Transverse colon (tissue), 4 donors: ENCODE data around the gene CACNA1G.

Experiments used
- EP300 ChIP-seq: sonication (generic); formaldehyde crosslinking; IDR thresholded peaks from one replicate; pipeline ENCODE4 v1.6.1; 2017; ENCODE audit warnings: antibody characterized with exemption, low read depth
- POLR2AphosphoS5 ChIP-seq, 3 donors: sonication (generic); formaldehyde crosslinking; IDR thresholded peaks; one replicate each; pipeline ENCODE4 v1.6.1; 2016; ENCODE audit warnings: antibody characterized with exemption in 3 of 3
- TF ChIP-seq, protein P1 (sequence below), 5 experiments: fragments of 200-600 bp in 3 of 5; fragments of 450-650 bp in 2 of 5; sonication (generic) in 3 of 5; IDR thresholded peaks; 1 replicate in 2 of 5; 2 replicates in 3 of 5; pipeline ENCODE4 v1.5.1; 2016 to 2017; ENCODE audit warnings: antibody characterized with exemption in 5 of 5, inconsistent platforms in 3 of 5, mild to moderate bottlenecking in 2 of 5, moderate library complexity in 1 of 5

GRCh38 chr17:50668838-50669581 lies 108.5 kb downstream of the CACNA1G start:
- TF ChIP-seq, protein P1, sequence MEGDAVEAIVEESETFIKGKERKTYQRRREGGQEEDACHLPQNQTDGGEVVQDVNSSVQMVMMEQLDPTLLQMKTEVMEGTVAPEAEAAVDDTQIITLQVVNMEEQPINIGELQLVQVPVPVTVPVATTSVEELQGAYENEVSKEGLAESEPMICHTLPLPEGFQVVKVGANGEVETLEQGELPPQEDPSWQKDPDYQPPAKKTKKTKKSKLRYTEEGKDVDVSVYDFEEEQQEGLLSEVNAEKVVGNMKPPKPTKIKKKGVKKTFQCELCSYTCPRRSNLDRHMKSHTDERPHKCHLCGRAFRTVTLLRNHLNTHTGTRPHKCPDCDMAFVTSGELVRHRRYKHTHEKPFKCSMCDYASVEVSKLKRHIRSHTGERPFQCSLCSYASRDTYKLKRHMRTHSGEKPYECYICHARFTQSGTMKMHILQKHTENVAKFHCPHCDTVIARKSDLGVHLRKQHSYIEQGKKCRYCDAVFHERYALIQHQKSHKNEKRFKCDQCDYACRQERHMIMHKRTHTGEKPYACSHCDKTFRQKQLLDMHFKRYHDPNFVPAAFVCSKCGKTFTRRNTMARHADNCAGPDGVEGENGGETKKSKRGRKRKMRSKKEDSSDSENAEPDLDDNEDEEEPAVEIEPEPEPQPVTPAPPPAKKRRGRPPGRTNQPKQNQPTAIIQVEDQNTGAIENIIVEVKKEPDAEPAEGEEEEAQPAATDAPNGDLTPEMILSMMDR (IDR thresholded peaks at IDR 0.05), result no peak
- TF ChIP-seq POLR2AphosphoS5 (IDR thresholded peaks at IDR 0.05) (no peak), EP300 (no peak)
